Upper lobe of right lung (tissue), 1 donor: ENCODE results near the gene DPYSL4. TPM values are rescaled to one million over a fixed set of nuclear protein-coding genes. Genes with fewer than 3 reads are reported as not detected.

ENCODE experiments used
- ATAC-seq: fragments of 200-7000 bp; cut with Tn5 transposase; one replicate; pipeline ENCODE4 v1.9.1; 2020; ENCODE audit warnings: mild to moderate bottlenecking, moderate library complexity
- DNase-seq: peaks from one replicate; pipeline ENCODE4 v3.0.0-alpha.2; 2020
- H3K27ac ChIP-seq: fragments of 200-600 bp; one replicate; pipeline ENCODE4 v1.8.0; 2022
- H3K27me3 ChIP-seq: fragments of 200-600 bp; one replicate; pipeline ENCODE4 v1.8.0; 2022; ENCODE audit warnings: mild to moderate bottlenecking
- H3K36me3 ChIP-seq: fragments of 200-600 bp; one replicate; pipeline ENCODE4 v1.8.0; 2022
- H3K4me1 ChIP-seq: fragments of 200-600 bp; one replicate; pipeline ENCODE4 v1.8.0; 2022
- H3K4me3 ChIP-seq: fragments of 200-600 bp; one replicate; pipeline ENCODE4 v1.8.0; 2022; ENCODE audit warnings: mild to moderate bottlenecking
- H3K9me3 ChIP-seq: fragments of 200-600 bp; one replicate; pipeline ENCODE4 v1.8.0; 2022
- intact Hi-C: fragments of 100-400 bp; cut with DNase I; formaldehyde crosslinking; loops from one replicate; pipeline ENCODE4 v1.11.0; 2022
- total RNA-seq: library from RNA; stranded (reverse); fragmentation: NEBNext Ultra II Directional; extraction: Animal tissue kit (Norgen Biotek cat#: 25700); gene quantifications from one replicate; pipeline ENCODE4 v1.2.1, GENCODE V29; 2021
- TF ChIP-seq, protein P1 (sequence below): fragments of 200-600 bp; IDR thresholded peaks from one replicate; pipeline ENCODE4 v1.8.0; 2022; ENCODE audit warnings: antibody characterized with exemption
- donor health status: DM: no; HTN: yes; CAD: no; lungs with severe emphysema.

Gene DPYSL4
- total RNA-seq, 1 donor from 2014 or later = 1.7 TPM

DNA sequence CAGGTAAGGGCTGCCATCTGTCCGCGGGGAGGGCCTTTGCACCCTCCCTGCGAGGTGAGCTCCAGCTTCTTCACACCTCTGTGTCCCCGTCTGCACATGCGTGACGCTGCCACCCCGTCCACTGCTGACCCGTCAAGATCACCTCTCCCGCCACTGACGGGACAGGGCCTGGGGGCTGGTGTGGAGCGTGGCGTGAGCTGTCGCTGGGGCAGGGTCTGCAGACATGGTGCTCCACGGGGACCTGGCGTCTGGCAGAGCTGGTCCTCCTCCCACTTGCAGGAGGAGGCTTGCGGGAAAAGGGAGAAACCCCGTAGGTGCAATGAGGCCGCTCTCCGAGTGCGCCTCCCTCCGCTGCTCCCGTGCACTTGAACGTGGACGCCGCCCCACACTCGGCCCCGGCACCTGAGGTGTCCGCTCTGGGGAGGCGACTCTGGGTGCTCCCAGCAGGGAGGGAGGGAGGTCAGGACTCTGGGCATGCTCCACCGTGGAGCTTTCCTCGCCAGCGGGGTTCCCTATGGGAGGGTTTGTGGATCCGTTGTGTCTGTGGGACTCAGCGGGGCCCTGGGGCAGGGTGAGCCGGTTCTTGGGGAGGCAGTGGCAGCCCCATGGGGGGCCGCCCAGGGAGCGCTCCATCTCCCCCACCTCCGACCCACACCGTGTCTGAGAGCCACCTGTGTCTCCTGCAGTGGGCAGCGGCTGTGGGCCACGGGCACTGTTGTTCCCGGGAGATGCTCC, 17.6 kb upstream of the DPYSL4 start:
- no peak for DNase-seq
- no peak for ATAC-seq
- Histone ChIP-seq H3K4me3 (no peak overlapping the region), H3K36me3 (no peaks in the 10 kb centered on the region), H3K27ac (no peak overlapping the region), H3K4me1 (no peaks in the 10 kb centered on the region), H3K9me3 (no peaks in the 10 kb centered on the region), H3K27me3 (no peaks in the 10 kb centered on the region)
- intact Hi-C loops = no loop called here
- TF ChIP-seq, protein P1, sequence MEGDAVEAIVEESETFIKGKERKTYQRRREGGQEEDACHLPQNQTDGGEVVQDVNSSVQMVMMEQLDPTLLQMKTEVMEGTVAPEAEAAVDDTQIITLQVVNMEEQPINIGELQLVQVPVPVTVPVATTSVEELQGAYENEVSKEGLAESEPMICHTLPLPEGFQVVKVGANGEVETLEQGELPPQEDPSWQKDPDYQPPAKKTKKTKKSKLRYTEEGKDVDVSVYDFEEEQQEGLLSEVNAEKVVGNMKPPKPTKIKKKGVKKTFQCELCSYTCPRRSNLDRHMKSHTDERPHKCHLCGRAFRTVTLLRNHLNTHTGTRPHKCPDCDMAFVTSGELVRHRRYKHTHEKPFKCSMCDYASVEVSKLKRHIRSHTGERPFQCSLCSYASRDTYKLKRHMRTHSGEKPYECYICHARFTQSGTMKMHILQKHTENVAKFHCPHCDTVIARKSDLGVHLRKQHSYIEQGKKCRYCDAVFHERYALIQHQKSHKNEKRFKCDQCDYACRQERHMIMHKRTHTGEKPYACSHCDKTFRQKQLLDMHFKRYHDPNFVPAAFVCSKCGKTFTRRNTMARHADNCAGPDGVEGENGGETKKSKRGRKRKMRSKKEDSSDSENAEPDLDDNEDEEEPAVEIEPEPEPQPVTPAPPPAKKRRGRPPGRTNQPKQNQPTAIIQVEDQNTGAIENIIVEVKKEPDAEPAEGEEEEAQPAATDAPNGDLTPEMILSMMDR = no peak

DNA sequence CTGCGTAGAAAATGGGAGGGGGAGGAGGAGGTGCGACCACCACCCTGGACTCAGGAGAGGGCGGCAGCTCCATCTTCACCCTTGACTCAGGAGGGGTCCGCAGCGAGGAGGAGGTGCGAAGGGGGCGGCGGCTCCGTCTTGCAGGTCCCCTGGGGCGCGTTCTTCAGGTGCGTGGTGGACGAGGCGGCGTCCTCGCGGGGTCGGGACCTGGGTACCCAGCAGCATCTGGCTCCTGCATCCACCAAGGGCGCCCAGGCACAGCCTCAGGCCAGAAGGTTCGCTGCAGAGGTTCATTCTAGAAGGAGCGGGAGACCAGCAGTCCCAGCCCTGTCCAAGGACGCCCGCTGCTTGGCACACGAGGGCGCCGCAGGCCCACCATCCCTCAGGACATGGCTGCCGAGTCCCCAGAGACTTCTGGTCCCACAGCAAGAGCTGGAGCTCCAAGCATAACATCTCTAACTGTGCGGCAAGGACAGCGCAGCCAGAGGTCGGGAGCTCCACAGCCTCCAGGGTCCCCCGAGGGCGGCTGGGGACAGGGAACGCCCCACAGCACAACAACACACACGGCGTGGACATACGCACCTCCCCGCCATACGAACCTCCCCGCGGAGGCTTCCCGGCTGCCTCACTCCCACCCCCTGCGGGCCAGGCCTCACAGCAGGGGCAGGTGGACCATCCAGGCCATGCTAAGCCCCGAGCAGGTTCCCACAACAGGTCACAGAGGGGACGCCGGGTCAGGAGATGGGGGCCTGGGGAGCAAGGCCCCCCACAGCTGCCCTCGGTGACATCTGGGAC, 16.8 kb upstream of the DPYSL4 start:
- H3K36me3 ChIP-seq = no peaks in the 10 kb centered on the region
- intact Hi-C loops = no loop called here
- no peaks in the 10 kb centered on the region for H3K9me3 ChIP-seq
- H3K4me1 ChIP-seq = no peaks in the 10 kb centered on the region
- TF ChIP-seq, protein P1 = no peak
- DNase-seq (peak; percentile 56), ATAC-seq (no peak)
- no peaks in the 10 kb centered on the region for H3K27me3 ChIP-seq
- H3K27ac ChIP-seq = no peak overlapping the region
- no peak overlapping the region for H3K4me3 ChIP-seq

GRCh38 chr10:132170561-132171361, 16.0 kb upstream of the DPYSL4 start:
- TF ChIP-seq, protein P1 = no peak
- Histone ChIP-seq H3K36me3 (no peaks in the 10 kb centered on the region), H3K27ac (no peak overlapping the region), H3K4me3 (no peak overlapping the region), H3K4me1 (no peaks in the 10 kb centered on the region), H3K9me3 (no peaks in the 10 kb centered on the region), H3K27me3 (no peaks in the 10 kb centered on the region)
- DNase-seq (peak; percentile 51), ATAC-seq (no peak)
- intact Hi-C loops = no loop called here

- Histone ChIP-seq H3K27me3 (peaks cover 13% of the 10 kb centered on the region), H3K27ac (no peak overlapping the region), H3K9me3 (no peaks in the 10 kb centered on the region), H3K4me3 (no peak overlapping the region), H3K36me3 (no peaks in the 10 kb centered on the region), H3K4me1 (no peaks in the 10 kb centered on the region)
- TF ChIP-seq, protein P1 = no peak
- intact Hi-C loops = no loop called here
- DNase-seq = peak; percentile 26
- ATAC-seq = no peak
Observed at GRCh38 chr10:132172091-132173066, 14.4 kb upstream of the DPYSL4 start.

- ATAC-seq (no peak), DNase-seq (no peak)
- no peaks in the 10 kb centered on the region for H3K9me3 ChIP-seq
- H3K27me3 ChIP-seq = peaks cover 13% of the 10 kb centered on the region
- no peak overlapping the region for H3K4me3 ChIP-seq
- TF ChIP-seq, protein P1 = no peak
- no peaks in the 10 kb centered on the region for H3K4me1 ChIP-seq
- H3K36me3 ChIP-seq = no peaks in the 10 kb centered on the region
- intact Hi-C loops = no loop called here
- no peak overlapping the region for H3K27ac ChIP-seq
Observed at GRCh38 chr10:132173185-132173584, 13.6 kb upstream of the DPYSL4 start.
